SKM-1 (cell line): ENCODE measurements around the gene MAN2A1.

Experiments used
- DNase-seq: peaks from one replicate; lab custom pipeline; 2025; ENCODE audit not compliant: unreplicated experiment; lab: John Stamatoyannopoulos, UW

Gene MAN2A1

GRCh38 chr5:109681763-109682162, 8.0 kb upstream of the MAN2A1 start:
- no peak for DNase-seq

- no peak for DNase-seq
Observed at GRCh38 chr5:109682383-109682782, 7.3 kb upstream of the MAN2A1 start.

- no peak for DNase-seq
Observed at GRCh38 chr5:109685916-109686315, 3.8 kb upstream of the MAN2A1 start.

- DNase-seq: peak; percentile 84
Observed at GRCh38 chr5:109688630-109688969, 1.1 kb upstream of the MAN2A1 start.

GRCh38 chr5:109688970-109689739, 572 bp upstream of the MAN2A1 start:
- peak; percentile 88 for DNase-seq

GRCh38 chr5:109690242-109690974, 681 bp downstream of the MAN2A1 start:
- DNase-seq: no peak

GRCh38 chr5:109690975-109691574, 1.3 kb downstream of the MAN2A1 start:
- peak; percentile 65 for DNase-seq

GRCh38 chr5:109691996-109692395, 2.3 kb downstream of the MAN2A1 start:
- no peak for DNase-seq

- DNase-seq: no peak
Observed at GRCh38 chr5:109692852-109693251, 3.1 kb downstream of the MAN2A1 start.

- DNase-seq: no peak
Observed at GRCh38 chr5:109693535-109694400, 4.0 kb downstream of the MAN2A1 start.

GRCh38 chr5:109694451-109694891, 4.7 kb downstream of the MAN2A1 start:
- DNase-seq: no peak

- no peak for DNase-seq
Observed at GRCh38 chr5:109695005-109695926, 5.5 kb downstream of the MAN2A1 start.

- no peak for DNase-seq
Observed at GRCh38 chr5:109697339-109697738, 7.6 kb downstream of the MAN2A1 start.

- no peak for DNase-seq
Observed at GRCh38 chr5:109700516-109701153, 10.9 kb downstream of the MAN2A1 start.

- DNase-seq: no peak
Observed at GRCh38 chr5:109701252-109701651, 11.5 kb downstream of the MAN2A1 start.

- no peak for DNase-seq
Observed at GRCh38 chr5:109701792-109702191, 12.1 kb downstream of the MAN2A1 start.

- DNase-seq: no peak
Observed at GRCh38 chr5:109703166-109703565, 13.4 kb downstream of the MAN2A1 start.

- DNase-seq: no peak
Observed at GRCh38 chr5:109703829-109704228, 14.1 kb downstream of the MAN2A1 start.

GRCh38 chr5:109704282-109704952, 14.7 kb downstream of the MAN2A1 start:
- no peak for DNase-seq
